HCT116 (cell line): ENCODE results near the gene INO80.

Experiments
- CEBPB ChIP-seq: IDR thresholded peaks from 2 replicates; pipeline ENCODE4 v1.6.1; 2012; ENCODE audit warnings: low read depth
- POLR2A ChIP-seq: IDR thresholded peaks from 2 replicates; pipeline ENCODE4 v1.7.0; 2011; ENCODE audit warnings: borderline replicate concordance; ENCODE audit not compliant: insufficient read depth, insufficient read length; ENCODE audit errors: extremely low read depth
- POLR2AphosphoS5 ChIP-seq: IDR thresholded peaks from 2 replicates; pipeline ENCODE4 v1.6.1; 2011; ENCODE audit warnings: mild to moderate bottlenecking, low read depth, low read length, moderate library complexity
- RAD21 ChIP-seq: IDR thresholded peaks from 2 replicates; pipeline ENCODE4 v1.6.1; 2012; ENCODE audit warnings: low read depth, mild to moderate bottlenecking
- SP1 ChIP-seq: IDR thresholded peaks from 2 replicates; pipeline ENCODE4 v1.6.1; 2012; ENCODE audit warnings: low read depth
- TCF7L2 ChIP-seq: IDR thresholded peaks from 2 replicates; pipeline ENCODE4 v1.7.0; 2011; ENCODE audit warnings: borderline replicate concordance, inconsistent platforms; ENCODE audit not compliant: insufficient read depth, insufficient read length; ENCODE audit errors: extremely low read depth
- YY1 ChIP-seq: IDR thresholded peaks from 2 replicates; pipeline ENCODE4 v1.6.1; 2011; ENCODE audit warnings: low read length, low read depth, moderate library complexity, mild to moderate bottlenecking; ENCODE audit not compliant: insufficient replicate concordance; ENCODE audit errors: extremely low read depth
- ZFX ChIP-seq: fragments of 450-650 bp; IDR thresholded peaks from 2 replicates; pipeline ENCODE4 v1.6.1; 2017
- ZNF274 ChIP-seq: fragments of 200-500 bp; sonication (Bioruptor generic); IDR thresholded peaks from 2 replicates; pipeline ENCODE4 v1.6.1; 2014; ENCODE audit warnings: mild to moderate bottlenecking, low read depth, low read length, inconsistent platforms
- TF ChIP-seq, protein P1 (sequence below), 3 experiments: fragments of 200-600 bp in 1 of 3; sonication (generic) in 1 of 3; IDR thresholded peaks in 2 of 3; conservative IDR thresholded peaks in 1 of 3; 2 replicates each; pipeline ENCODE4 v1.5.1; 2012 to 2017; ENCODE audit warnings: low read depth in 2 of 3, low read length in 2 of 3, antibody characterized with exemption in 1 of 3, borderline replicate concordance in 1 of 3, control low read depth in 1 of 3, mild to moderate bottlenecking in 1 of 3, mixed read lengths in 1 of 3, mixed run types in 1 of 3, moderate library complexity in 1 of 3; ENCODE audit not compliant: insufficient read depth in 1 of 3
- TF ChIP-seq, protein P2 (sequence below): IDR thresholded peaks from 2 replicates; pipeline ENCODE4 v1.6.1; 2011; ENCODE audit warnings: mild to moderate bottlenecking, low read length, moderate library complexity; ENCODE audit not compliant: insufficient replicate concordance; ENCODE audit errors: extremely low read depth

DNA sequence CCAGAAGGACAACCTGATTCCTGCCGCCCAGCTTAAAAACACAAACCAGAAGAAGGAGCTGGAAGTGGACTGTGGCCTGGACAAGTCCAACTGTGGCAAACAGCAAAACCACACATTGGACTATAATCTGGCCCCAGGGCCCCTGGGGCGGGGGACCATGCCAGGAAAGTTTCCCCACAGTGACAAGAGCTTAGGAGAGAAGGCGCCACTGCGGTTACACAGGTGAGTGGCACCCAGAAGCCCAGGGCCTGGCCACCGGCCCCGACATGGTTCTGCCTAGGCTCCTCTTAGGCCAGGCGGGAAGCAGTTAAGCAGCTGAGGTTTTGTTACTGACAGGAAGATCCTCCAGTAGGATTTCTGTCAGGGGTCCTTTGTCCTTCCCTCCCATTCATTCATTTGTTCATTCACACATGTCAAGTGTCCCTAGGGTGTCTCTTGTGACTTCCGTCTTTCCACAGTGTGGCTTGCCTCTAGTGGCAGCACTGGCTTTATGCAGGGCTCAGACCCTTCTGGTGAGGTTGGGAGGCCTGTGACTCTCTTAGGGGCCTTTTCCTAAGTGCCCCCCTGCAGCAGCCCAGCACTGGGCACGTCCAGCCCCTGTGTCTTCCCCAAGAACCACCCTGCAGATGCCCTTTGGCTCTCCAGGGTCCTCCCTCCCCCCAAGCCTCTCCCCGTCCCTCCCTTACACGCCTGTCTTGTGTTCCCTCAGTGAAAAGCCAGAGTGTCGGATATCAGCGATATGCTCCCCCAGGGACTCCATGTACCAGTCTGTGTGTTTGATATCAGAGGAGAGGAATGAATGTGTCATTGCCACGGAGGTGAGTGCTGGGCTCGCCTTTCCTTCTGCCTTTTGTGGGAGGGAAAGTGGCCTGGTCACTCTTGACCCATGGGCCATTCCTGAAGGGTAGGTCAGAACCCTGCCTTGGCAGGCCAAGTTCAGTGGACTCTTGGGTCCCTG, 179.1 kb downstream of the INO80 start:
- TF ChIP-seq, protein P1, sequence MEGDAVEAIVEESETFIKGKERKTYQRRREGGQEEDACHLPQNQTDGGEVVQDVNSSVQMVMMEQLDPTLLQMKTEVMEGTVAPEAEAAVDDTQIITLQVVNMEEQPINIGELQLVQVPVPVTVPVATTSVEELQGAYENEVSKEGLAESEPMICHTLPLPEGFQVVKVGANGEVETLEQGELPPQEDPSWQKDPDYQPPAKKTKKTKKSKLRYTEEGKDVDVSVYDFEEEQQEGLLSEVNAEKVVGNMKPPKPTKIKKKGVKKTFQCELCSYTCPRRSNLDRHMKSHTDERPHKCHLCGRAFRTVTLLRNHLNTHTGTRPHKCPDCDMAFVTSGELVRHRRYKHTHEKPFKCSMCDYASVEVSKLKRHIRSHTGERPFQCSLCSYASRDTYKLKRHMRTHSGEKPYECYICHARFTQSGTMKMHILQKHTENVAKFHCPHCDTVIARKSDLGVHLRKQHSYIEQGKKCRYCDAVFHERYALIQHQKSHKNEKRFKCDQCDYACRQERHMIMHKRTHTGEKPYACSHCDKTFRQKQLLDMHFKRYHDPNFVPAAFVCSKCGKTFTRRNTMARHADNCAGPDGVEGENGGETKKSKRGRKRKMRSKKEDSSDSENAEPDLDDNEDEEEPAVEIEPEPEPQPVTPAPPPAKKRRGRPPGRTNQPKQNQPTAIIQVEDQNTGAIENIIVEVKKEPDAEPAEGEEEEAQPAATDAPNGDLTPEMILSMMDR (IDR thresholded peaks at IDR 0.05 in 2 of 3, conservative IDR thresholded peaks at IDR 0.05 in 1 of 3; ENCODE audit: borderline replicate concordance in 1 of 3, insufficient read depth in 1 of 3, low read depth in 2 of 3, low read length in 2 of 3), result no peak
- TF ChIP-seq RAD21 (no peak), POLR2A (no peak), POLR2AphosphoS5 (no peak), YY1 (no peak), ZFX (no peak), ZNF274 (no peak), TCF7L2 (no peak), SP1 (no peak), CEBPB (no peak)
- TF ChIP-seq, protein P2, sequence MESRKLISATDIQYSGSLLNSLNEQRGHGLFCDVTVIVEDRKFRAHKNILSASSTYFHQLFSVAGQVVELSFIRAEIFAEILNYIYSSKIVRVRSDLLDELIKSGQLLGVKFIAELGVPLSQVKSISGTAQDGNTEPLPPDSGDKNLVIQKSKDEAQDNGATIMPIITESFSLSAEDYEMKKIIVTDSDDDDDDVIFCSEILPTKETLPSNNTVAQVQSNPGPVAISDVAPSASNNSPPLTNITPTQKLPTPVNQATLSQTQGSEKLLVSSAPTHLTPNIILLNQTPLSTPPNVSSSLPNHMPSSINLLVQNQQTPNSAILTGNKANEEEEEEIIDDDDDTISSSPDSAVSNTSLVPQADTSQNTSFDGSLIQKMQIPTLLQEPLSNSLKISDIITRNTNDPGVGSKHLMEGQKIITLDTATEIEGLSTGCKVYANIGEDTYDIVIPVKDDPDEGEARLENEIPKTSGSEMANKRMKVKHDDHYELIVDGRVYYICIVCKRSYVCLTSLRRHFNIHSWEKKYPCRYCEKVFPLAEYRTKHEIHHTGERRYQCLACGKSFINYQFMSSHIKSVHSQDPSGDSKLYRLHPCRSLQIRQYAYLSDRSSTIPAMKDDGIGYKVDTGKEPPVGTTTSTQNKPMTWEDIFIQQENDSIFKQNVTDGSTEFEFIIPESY, result no peak
